NCI-H2196 treated with DMSO at 0.1 percent for 48 hours (cell line): ENCODE measurements around the gene OPN1MW2.
"Not testable (repeated sequence)": the region's sequence is repeated elsewhere in the genome, so short reads cannot be mapped to it uniquely, and the experiment has no call there.

Experiments
- DNase-seq: peaks from one replicate; lab custom pipeline; 2025; ENCODE audit not compliant: unreplicated experiment; lab: John Stamatoyannopoulos, UW

The OPN1MW2 gene

GRCh38 chrX:154263072-154263471, 43.5 kb downstream of the OPN1MW2 start:
- DNase-seq = not testable (repeated sequence)

GRCh38 chrX:154269245-154269644, 49.7 kb downstream of the OPN1MW2 start:
- DNase-seq = not testable (repeated sequence)
